SIG-M5 treated with dmso at 0.1 percent for 504 hours (cell line): Measurements from ENCODE around the gene HSBP1.

Experiments used
- DNase-seq: peaks from one replicate; lab custom pipeline; 2025; ENCODE audit not compliant: unreplicated experiment; lab: John Stamatoyannopoulos, UW

Gene HSBP1

DNA sequence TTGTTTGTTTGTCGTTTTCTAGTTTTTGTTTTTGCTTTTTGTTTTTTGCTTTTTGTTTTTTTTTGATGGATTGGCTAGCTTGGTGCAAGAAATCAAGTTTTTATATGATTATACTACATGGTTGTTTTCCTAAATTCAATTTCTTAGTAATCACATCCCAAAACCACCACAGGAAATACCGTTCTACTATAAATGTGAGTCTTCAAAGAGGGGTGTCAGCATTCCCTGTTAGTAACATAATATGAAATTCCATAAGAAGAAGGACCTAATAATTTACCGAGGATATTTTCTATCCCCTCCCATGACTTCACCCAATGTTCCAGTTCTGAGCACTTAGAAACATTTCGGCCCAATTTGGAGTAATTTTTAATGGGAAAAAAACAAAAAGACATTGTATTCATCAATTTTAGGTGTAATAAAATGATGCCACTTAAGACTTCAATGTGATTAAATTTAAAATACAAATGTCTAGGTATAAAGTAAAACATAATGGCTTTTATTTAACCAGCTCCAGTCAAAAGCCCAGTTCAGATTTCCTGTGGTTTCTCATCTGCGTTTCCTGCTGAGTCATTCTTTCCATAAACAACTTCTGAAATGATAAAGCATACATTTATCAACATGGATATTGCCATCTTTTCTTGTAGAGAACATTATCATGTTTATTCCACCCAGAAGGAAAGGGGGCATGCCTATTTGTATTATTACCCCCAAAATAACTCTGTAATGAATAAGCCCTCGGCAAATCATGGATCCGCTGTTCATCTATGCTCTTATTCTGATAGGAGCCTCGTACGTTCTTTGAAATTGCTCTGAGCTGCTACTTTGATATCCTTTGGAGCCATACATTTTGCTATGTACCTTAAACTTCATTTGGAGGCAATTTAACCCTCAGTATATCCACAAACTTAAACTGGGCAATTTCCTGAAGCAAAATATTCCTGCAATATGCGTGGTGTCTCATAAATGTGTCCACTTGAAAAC lies 28.1 kb downstream of the HSBP1 start:
- DNase-seq: no peak

DNA sequence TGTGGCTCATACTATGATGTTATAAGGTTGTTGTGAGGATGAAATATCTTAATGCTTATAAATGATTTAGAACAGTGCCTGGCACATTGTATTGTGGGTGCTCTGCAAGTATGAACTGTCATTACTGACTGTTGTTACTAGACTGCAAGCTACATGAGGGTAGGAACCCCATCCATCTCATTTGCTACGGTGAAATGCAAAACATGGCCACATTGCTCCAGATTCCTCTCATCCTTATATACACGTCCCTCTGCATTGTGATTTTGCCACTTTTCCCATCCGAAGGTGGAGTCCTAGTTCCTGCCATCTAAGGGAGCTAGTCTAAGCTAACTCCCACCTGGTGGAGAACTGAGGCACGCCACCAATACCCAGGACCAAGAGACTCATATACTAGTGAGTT lies 29.8 kb downstream of the HSBP1 start:
- no peak for DNase-seq

DNA sequence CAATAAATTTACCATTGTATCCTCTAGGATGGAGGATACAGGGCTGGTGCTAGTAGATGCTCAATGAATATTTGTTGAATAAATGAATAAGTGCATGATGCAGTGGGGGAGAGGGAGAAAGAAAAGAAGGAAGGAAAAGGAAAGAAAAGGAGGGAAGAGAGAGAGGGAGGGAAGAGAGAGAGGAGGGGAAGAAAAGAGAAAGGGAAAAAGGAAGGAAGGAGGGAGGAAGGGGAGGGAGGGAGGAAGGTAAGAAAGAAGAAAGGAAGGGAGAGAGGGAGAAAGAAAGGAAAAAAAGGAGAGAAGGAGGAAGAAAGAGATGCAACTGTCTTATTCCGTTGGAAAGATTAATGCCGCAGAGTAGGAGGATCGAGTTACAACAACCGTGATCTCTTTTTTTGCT lies 30.4 kb downstream of the HSBP1 start:
- DNase-seq: no peak

DNA sequence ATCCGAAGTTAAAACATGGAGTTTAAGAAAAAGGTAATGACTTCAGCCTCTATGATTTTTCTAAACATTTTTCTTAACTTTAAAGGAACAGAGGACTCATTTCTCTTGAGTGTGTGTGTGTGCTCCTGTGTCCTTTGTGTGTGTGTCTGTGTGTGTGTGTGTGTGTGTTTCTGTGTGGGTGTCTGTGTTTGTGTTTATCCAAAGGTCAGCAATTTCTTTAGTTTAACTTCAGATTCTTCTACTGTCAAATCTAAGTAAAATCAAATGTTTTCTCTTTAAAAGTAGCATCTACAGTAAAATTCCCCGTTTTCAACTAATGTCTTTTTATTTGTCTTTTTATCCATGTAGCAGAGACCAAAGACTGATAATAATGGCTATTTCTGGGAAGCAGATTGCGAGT lies 31.8 kb downstream of the HSBP1 start:
- no peak for DNase-seq

DNA sequence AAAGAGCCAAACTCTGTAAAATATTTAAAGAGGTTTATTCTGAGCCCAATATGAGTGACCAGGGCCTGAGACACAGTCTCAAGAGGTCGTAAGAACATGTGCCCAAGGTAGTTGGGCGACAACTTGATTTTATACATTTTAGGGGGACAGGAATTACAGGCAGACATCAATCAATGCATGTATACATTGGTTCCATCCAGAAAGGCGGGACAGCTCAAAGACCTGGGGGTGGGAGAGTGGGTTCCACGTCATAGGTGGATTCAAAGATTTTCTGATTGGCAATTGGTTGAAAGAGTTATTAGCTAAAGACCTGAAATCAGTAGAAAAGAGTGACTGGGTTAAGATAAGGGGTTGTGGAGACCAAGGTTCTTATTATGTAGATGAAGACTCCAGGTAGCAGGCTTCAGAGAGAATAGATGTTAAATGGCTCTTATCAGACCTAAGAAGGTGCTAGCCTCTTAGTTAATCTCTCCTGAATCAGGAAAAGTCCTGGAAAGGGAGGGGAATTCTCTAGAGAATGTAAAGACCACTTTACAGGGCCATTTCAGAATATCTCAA lies 32.4 kb downstream of the HSBP1 start:
- DNase-seq: no peak

DNA sequence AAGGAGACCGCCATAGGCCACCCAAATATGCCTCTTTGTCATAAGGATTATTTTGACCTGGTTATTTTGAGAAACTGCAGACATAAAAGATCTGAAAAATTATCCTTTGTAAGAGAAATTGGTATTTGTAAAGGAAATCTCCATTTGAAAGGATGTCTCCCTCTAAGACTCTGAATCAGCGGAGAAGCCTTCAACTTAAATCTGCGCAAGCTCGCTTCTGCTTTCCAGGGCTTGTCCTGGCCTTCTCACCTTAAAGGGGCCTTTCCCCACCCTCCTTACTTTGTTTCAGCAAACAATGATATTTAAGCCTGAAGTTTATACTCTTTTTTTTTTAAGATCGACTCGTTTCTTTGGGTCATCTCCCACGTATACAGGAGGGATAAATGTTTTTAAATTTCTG lies 34.5 kb downstream of the HSBP1 start:
- no peak for DNase-seq

DNA sequence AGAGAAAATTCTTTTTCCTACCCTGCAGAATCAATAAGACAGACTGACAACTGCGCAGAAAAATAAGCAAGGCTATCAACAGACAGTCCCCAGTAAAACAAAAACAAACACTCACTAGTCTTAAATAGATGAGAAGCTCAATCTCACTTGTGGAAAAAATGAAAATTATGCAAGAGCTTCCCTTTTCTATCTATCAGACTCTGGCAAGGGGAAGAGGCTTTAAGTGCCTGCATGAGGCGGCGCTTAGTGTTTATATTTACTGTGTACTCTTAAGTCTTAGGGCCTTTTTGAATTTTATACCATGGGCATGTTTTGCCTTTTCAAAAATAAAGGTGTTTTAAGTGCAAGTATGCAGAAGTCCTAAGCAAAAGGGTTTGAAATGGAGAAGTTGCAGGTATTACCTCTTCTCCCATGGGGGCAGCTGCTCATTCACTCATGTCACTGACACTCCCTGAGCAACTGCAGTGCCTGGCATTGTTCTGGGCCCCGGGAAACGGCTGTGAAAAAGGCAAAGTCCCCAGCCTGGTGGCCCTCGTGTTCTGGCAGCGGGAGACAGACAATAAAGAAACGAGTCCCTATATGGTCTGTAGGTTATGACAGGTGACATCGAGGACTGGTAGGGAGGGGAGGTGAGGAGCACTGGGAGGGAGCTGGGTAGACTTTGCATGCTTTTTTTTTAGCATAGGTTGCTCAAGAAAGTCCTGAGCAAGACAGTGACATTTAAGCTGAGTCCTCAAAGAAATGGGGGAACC lies 35.2 kb downstream of the HSBP1 start:
- peak; percentile 60 for DNase-seq

DNA sequence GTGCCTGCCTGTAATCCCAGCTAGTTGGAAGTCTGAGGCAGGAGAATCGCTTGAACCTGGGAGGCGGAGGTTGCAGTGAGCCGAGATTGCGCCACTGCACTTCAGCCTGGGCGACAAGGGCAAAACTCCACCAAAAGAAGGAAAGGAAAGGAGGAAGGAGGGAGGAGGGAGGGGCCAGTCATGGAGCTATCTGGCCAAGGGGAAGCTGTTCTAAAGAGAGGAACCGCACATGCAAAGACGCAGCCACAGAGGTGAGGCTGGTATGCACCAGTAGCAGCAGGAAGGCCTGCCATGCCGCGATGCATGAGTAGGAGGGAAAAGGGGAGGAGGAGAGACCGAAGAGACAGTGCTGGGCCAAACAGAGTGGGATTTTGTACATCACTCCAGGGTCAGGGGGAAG lies 35.9 kb downstream of the HSBP1 start:
- peak; percentile 57 for DNase-seq

DNA sequence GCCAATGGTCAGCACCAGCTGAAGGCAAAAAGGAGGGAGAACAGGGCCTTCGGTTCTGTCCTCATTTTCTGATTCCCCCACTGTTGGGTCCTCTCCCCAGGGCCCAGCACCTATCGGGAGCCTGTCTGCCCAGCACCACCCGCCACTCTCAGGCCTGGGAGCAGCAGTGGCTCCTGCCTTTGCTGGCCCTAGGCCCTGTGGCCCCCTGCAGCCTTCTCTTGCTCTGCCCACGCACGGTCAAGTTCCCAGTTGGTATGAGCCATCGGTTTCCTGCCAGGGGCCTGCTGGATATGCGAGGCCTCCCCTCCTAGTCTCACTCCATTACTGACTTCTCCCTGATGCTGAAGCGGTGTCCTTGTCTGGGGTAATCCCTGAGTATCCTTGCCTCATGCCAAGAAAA lies 37.5 kb downstream of the HSBP1 start:
- no peak for DNase-seq

DNA sequence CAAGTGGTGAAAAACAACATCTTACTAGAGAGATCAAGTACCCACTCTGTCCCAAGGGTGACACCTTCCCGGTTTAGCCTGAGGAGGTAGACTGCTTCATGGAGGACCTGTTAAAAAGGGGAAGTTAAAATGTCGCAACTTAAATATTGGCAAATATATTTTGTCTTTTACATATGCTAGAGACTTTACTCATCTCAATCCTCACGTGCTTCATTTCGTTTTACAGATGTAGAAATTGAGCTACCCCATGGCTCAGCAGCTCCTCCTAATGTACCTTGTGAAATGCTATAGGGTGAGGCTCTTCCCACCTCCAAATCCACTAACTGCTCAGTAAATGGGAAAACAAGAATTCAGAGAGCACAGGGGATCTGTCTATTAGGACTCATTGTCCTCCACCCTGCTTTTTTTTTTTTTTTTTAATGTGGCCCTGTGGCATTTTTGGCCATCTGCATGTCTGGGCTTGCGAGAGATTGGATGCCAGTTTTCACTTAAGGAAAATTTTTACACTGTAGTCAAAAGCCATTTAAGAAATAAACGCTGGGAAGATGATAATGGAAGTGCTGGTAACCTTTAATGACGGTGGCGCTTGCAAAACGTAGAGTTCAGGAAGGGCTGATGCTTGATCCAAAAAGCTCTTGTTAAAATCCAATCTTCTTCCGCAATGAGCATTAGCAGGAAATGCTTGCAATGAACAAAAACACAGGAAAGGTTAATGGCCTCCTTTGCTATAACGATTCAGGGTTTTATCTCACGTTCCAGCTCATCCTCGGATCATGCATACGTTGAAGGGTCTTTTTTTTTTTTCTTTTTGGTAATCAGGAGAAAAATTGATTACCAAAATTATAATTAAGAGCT lies 39.8 kb downstream of the HSBP1 start:
- peak; percentile 74 for DNase-seq

DNA sequence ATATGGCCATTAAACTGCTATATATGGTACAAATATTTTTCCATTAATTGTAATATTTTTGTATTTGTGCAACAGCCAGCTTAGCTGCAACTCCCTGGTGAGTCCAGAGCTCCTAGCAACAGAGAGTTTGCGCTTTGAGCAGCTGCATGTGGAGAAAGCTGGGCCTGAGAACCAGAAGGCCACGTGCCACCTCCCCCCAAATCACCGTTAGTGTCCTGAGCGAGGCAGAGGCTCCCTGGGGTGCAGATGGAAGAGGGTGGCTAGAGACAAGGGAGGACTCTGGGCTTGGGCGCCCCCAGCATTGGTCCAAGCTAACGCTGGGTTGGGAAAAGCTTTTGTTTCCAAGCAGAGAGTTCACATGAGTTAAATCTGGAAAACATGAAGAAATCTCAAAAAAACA lies 41.6 kb downstream of the HSBP1 start:
- no peak for DNase-seq

DNA sequence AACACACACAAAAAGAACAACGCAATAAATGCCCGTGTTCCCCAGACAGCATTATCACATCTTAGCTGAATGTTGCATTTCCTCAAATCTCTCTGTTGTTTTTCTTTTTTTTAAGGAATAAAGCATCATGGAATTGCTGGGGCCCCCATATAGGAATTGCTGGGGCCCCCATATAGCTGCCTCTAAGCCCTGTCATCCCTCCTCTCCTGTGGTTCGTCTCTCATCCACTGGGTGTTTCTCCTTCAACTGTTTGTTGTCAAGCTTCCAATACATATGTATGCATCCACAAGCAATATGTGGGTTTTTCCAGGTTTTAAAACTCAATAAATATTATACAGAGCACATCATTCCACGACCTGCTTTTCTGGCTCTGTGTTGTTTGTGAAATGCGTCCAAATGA lies 43.2 kb downstream of the HSBP1 start:
- DNase-seq: no peak

DNA sequence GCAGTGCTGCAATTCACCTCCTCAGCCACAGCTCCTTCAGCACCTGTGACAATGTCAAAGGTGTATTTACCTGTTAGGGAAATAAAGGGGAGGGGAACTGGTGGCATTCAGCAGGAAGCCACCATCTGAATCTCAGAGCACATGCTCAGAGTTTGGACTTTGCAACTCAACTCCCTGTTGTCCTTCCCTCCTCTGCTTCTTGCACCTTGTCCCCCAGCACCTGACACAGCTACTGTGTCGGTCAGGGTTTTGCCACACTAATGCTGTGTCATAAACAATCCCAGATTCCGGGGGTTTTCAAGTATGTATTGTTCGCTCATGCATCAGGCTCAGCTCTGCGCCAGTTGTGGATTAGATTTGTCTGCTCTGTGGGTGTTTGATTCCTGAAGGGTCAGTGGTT lies 43.7 kb downstream of the HSBP1 start:
- no peak for DNase-seq

DNA sequence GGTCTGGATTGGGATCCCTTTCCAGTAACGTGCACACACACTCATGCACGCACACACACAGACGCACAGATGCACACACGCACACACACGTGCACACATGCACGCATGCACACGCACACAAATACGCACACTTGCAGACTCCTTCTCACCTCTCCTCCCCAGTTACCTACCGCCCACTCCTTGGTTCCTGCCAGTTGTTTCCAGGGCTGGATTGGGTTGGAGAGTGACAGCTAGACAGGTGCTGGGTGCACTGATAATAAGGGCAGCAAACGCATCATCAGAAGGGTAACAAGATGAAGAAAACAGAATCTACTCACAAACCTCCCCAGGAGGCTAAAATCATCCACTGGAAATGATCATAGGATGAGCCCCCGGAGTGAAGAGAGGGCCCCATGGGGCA lies 45.0 kb downstream of the HSBP1 start:
- no peak for DNase-seq

DNA sequence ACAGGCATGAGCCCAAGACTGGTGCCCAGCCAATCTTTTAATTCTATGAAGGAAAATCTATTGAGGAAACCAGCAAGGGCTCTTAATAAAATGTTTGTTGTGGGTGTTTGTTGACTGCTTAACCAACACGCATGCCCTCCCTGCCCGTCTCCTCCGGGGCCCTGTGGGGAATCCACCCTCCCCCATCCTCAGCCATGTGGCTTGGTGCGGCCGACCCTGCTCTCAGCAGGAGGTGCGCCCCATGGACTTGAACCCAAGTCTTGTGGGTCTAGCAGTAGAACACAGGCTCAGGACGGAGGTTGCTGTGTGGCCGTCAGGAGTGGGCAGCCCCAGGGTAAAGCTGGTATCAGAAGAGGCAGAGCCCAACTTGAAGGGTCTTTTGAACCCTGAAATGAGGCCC lies 46.1 kb downstream of the HSBP1 start:
- no peak for DNase-seq

DNA sequence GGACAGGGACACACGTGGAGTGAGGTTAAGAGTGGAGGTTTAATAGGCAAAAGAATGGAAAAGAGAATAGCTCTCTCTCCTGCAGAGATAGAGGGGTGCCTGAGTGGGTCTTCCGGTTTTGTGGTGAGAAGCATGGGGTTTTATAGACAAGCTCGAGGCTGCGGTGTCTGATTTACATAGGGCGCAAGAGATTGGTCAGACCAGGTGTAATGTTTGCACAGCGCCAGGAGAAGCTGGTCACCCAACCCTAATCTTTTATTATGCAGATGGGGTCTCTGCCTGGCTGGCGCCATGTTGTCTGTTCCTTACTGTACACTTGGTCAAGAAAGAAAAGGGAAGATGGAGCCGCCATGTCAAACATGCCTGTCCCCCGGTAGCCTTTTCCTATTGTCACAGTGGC lies 46.6 kb downstream of the HSBP1 start:
- no peak for DNase-seq

DNA sequence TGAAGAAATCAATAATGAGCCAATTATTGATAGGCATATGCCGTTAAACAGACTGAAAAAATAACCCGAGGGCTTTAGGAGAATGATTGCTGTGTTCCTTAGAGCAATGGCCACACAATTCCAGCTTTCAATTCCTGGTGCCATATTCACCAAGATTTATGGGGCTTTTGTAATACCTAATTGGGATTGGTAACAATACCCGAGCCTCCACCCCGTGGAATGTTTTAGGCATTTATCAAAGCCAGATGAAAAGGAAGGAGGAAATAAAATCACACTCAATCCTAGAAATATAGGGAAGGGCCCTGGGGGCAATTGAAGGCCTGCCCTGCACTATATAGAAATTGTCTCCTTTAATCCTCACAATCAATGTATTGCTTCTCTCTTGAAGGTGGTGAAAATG lies 49.0 kb downstream of the HSBP1 start:
- DNase-seq: no peak

DNA sequence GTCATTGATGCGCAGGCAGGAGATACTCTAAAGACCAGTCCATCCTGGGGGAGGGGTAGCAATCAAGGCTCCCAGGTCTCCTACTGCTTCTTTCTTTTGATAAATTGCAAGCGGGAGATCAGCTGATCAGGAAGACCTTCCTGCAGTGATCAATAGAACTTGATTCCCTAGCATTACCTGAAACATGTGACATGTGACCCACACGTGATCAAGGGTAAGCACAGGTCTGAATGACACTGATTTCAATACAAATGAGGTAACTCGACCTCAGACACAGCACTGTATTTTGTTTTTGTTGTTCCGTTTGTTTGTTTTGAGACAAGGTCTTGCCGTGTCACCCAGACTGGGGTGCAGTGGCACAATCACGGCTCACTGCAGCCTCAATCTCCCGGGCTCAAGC lies 51.5 kb downstream of the HSBP1 start:
- DNase-seq: no peak

DNA sequence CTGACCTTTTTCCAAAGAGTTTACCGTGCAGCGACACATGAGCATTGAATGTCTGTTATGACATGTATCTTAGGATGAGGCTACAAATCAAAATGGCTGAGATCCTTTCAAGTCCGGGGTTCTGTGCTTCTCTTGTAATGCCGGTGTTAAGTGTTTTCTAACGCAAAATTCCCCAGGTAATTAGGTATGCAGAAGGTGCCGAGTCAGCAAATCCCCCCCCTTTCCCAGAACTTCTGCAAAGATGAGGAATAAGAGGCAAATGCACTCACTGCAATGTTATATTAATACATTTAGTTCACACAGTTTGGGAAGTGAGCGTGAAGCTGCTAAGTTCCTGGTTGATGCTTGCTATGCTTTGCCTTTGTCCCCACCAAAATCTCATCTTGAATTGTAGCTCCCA lies 54.9 kb downstream of the HSBP1 start:
- DNase-seq: no peak

DNA sequence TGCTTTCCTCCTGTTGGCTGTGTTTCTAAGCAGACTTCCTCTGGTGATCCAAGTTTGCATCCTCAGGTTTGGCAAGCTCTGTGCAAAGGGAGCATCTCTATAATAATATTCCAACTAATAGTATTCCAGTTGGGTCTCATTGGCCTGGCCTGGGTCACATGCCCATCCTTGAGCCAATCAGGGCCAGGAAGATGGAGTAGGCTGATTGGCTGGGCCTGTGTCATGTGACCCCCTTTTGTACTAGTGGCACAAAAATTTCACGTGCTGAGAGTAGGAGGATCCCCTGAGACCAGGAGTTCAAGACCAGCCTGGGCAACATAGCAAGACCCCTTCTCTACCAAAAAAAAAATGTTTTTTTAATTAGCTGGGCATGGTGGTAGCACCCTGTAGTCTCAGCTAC lies 55.9 kb downstream of the HSBP1 start:
- DNase-seq: no peak
